HepG2 (cell line): ENCODE measurements around the gene IL1R1. TPM values are rescaled to one million over a fixed set of nuclear protein-coding genes. Genes with fewer than 3 reads are reported as not detected.

Experiments used
- ARID4A ChIP-seq: sonication (generic); formaldehyde crosslinking; IDR thresholded peaks from 2 replicates; pipeline ENCODE4 v1.5.0; 2020; ENCODE audit warnings: mild to moderate bottlenecking, missing genetic modification reagents, borderline replicate concordance
- ATF4 ChIP-seq, 2 experiments: fragments of 450-650 bp in 1 of 2; sonication (generic) in 1 of 2; formaldehyde crosslinking; IDR thresholded peaks; 2 replicates each; pipeline versions ENCODE4 v1.5.0 to v1.8.0; 2020 to 2022; ENCODE audit warnings: mild to moderate bottlenecking in 1 of 2, missing genetic modification reagents in 1 of 2
- BCL6 ChIP-seq: IDR thresholded peaks from 2 replicates; pipeline ENCODE4 v1.6.1; 2016; ENCODE audit warnings: missing genetic modification reagents, missing compliant biosample characterization
- DNMT3B ChIP-seq: conservative IDR thresholded peaks from 2 replicates; pipeline ENCODE4 v1.6.1; 2016; ENCODE audit warnings: missing biosample characterization, control low read depth
- FOXA1 ChIP-seq, 2 experiments: fragments of 450-650 bp in 1 of 2; sonication (generic) in 1 of 2; formaldehyde crosslinking in 1 of 2; IDR thresholded peaks; 2 replicates each; pipeline versions ENCODE4 v1.4.0 to v1.6.1; 2016 to 2020; ENCODE audit warnings: missing genetic modification reagents in 1 of 2
- FOXJ3 ChIP-seq: sonication (generic); formaldehyde crosslinking; IDR thresholded peaks from 2 replicates; pipeline ENCODE4 v1.4.0; 2020; ENCODE audit warnings: missing genetic modification reagents, mild to moderate bottlenecking, borderline replicate concordance
- GLI4 ChIP-seq: sonication (generic); formaldehyde crosslinking; IDR thresholded peaks from 2 replicates; pipeline ENCODE4 v1.5.1; 2020; ENCODE audit warnings: missing genetic modification reagents, mild to moderate bottlenecking, moderate library complexity, borderline replicate concordance
- HMG20A ChIP-seq: IDR thresholded peaks from 2 replicates; pipeline ENCODE4 v1.6.1; 2016; ENCODE audit warnings: borderline replicate concordance
- KMT2B ChIP-seq: IDR thresholded peaks from 2 replicates; pipeline ENCODE4 v1.6.1; 2016; ENCODE audit warnings: missing genetic modification reagents, missing compliant biosample characterization
- NFE2L2 ChIP-seq: fragments of 150-350 bp; IDR thresholded peaks from 2 replicates; pipeline ENCODE4 v1.6.1; 2014; ENCODE audit warnings: low read length
- PRDM10 ChIP-seq: sonication (generic); formaldehyde crosslinking; IDR thresholded peaks from 2 replicates; pipeline ENCODE4 v1.4.0; 2020; ENCODE audit warnings: low read depth, missing genetic modification reagents
- RFXAP ChIP-seq: sonication (generic); formaldehyde crosslinking; IDR thresholded peaks from 2 replicates; pipeline ENCODE4 v1.4.0; 2020; ENCODE audit warnings: missing genetic modification reagents, borderline replicate concordance
- SATB2 ChIP-seq: sonication (generic); formaldehyde crosslinking; IDR thresholded peaks from 2 replicates; pipeline ENCODE4 v1.5.0; 2020; ENCODE audit warnings: missing genetic modification reagents
- SMC3 ChIP-seq: IDR thresholded peaks from 2 replicates; pipeline ENCODE4 v1.6.1; 2011; ENCODE audit warnings: low read length, improper control_type of control experiment
- SNAPC2 ChIP-seq: sonication (generic); formaldehyde crosslinking; IDR thresholded peaks from 2 replicates; pipeline ENCODE4 v1.8.1; 2022; ENCODE audit warnings: mild to moderate bottlenecking, missing genetic modification reagents
- SOX5 ChIP-seq: IDR thresholded peaks from 2 replicates; pipeline ENCODE4 v1.6.1; 2016; ENCODE audit warnings: borderline replicate concordance
- STAG1 ChIP-seq: sonication (generic); formaldehyde crosslinking; IDR thresholded peaks from 2 replicates; pipeline ENCODE4 v1.4.0; 2020; ENCODE audit warnings: missing genetic modification reagents
- TOPORS ChIP-seq: sonication (generic); formaldehyde crosslinking; IDR thresholded peaks from 2 replicates; pipeline ENCODE4 v1.8.0; 2023; ENCODE audit warnings: mild to moderate bottlenecking, missing genetic modification reagents
- YEATS2 ChIP-seq: sonication (generic); formaldehyde crosslinking; IDR thresholded peaks from 2 replicates; pipeline ENCODE4 v1.4.0; 2020; ENCODE audit warnings: missing genetic modification reagents, borderline replicate concordance
- ZFY ChIP-seq: sonication (generic); formaldehyde crosslinking; IDR thresholded peaks from 2 replicates; pipeline ENCODE4 v1.4.0; 2020; ENCODE audit warnings: missing genetic modification reagents
- ZNF138 ChIP-seq: sonication (generic); formaldehyde crosslinking; IDR thresholded peaks from 2 replicates; pipeline ENCODE4 v1.5.0; 2020; ENCODE audit warnings: mild to moderate bottlenecking, low read depth, missing genetic modification reagents
- ZNF33A ChIP-seq: sonication (generic); formaldehyde crosslinking; IDR thresholded peaks from 2 replicates; pipeline ENCODE4 v1.5.1; 2020; ENCODE audit warnings: missing genetic modification reagents, mild to moderate bottlenecking, moderate library complexity, borderline replicate concordance
- ZNF768 ChIP-seq: sonication (generic); formaldehyde crosslinking; IDR thresholded peaks from 2 replicates; pipeline ENCODE4 v1.4.0; 2020; ENCODE audit warnings: missing genetic modification reagents
- ZZZ3 ChIP-seq: sonication (generic); formaldehyde crosslinking; IDR thresholded peaks from 2 replicates; pipeline ENCODE4 v1.4.0; 2020; ENCODE audit warnings: missing genetic modification reagents, mild to moderate bottlenecking, borderline replicate concordance
- polyA plus RNA-seq, 8 experiments: library from polyadenylated mRNA; depleted of rRNA in 3 of 8; stranded (reverse) in 7 of 8; unstranded in 1 of 8; fragments of >200 nt; fragmentation: Illumina TruSeq in 4 of 8; extraction: Trizol in 4 of 8; gene quantifications; 2 replicates each; pipeline versions ENCODE4 v1.2.1 to v1.2.3, GENCODE V29; 2011 to 2016; ENCODE audit warnings: low read depth in 4 of 8, missing spikeins in 1 of 8, mixed read lengths in 1 of 8; ENCODE audit not compliant: insufficient read depth in 1 of 8
- total RNA-seq, 5 experiments: library from RNA; depleted of rRNA; stranded (reverse); fragments of >200 nt; fragmentation: Illumina TruSeq; extraction: Trizol; gene quantifications; 2 replicates each; pipeline ENCODE4 v1.2.3, GENCODE V29; 2016; ENCODE audit warnings: low read depth in 1 of 5

Gene IL1R1
- total and polyA plus RNA-seq, 2 of the 13 experiments (the other 11 are each of a cell fraction or from before 2014, with no cell fraction given), result 38.0 to 93.1 TPM

- TF ChIP-seq ARID4A (CRISPR knock-in tag), result peak; percentile 36; the same call in 1 of the 2 replicates
- TF ChIP-seq TOPORS, result no peak
- peak; percentile 85 for TF ChIP-seq BCL6 (CRISPR knock-in tag)
- TF ChIP-seq ATF4 (CRISPR knock-in tag; IDR thresholded peaks at IDR 0.05), result peak in 1 of 2 experiments; percentile 27; a peak in 1 of 4 replicates
- TF ChIP-seq HMG20A (CRISPR knock-in tag), result peak; percentile 92
- TF ChIP-seq YEATS2 (CRISPR knock-in tag), result peak; percentile 52; the same call in 1 of the 2 replicates
- no peak for TF ChIP-seq NFE2L2
- TF ChIP-seq KMT2B (CRISPR knock-in tag), result peak; percentile 61
- peak; percentile 35 for TF ChIP-seq STAG1 (CRISPR knock-in tag)
- TF ChIP-seq ZNF138 (CRISPR knock-in tag), result no peak
- TF ChIP-seq PRDM10, result 0 out of 2 replicates have a peak, but pooled peaks have one; percentile 38
- peak; percentile 52; the same call in 1 of the 2 replicates for TF ChIP-seq DNMT3B
- peak; percentile 85; the same call in 1 of the 2 replicates for TF ChIP-seq FOXJ3 (CRISPR knock-in tag)
- TF ChIP-seq GLI4 (CRISPR knock-in tag), result no peak
- no peak for TF ChIP-seq ZNF33A
- peak; percentile 38 for TF ChIP-seq SMC3
- TF ChIP-seq RFXAP (CRISPR knock-in tag), result peak; percentile 34; the same call in 1 of the 2 replicates
- TF ChIP-seq FOXA1 (IDR thresholded peaks at IDR 0.05), result no peak
- peak; percentile 30 for TF ChIP-seq FOXA1 (CRISPR knock-in tag; IDR thresholded peaks at IDR 0.05)
- TF ChIP-seq SOX5 (CRISPR knock-in tag), result peak; percentile 88
- TF ChIP-seq ZNF768 (CRISPR knock-in tag), result no peak
- TF ChIP-seq SATB2 (CRISPR knock-in tag), result no peak
- TF ChIP-seq ZZZ3 (CRISPR knock-in tag), result no peak
- no peak for TF ChIP-seq SNAPC2 (CRISPR knock-in tag)
- TF ChIP-seq ZFY (CRISPR knock-in tag), result no peak; the same call in 1 of the 2 replicates
These were observed 34.8 kb upstream of the IL1R1 start (continued) for GRCh38 chr2:102107741-102108070.
